HFFc6 (cell line): ENCODE results near the gene IL10. TPM values are rescaled to one million over a fixed set of nuclear protein-coding genes. Genes with fewer than 3 reads are reported as not detected.
"Not testable (repeated sequence)": the region's sequence is repeated elsewhere in the genome, so short reads cannot be mapped to it uniquely, and the experiment has no call there.

ENCODE experiments used
- DNase-seq: peaks from one replicate; pipeline ENCODE4 v3.0.0-alpha.2; 2018
- H3K27ac Mint-ChIP-seq: 2 replicates; pipeline ENCODE4 v1.8.0; 2020; ENCODE audit warnings: mild to moderate bottlenecking, mixed read lengths
- H3K27me3 Mint-ChIP-seq: 2 replicates; pipeline ENCODE4 v1.8.0; 2021; ENCODE audit warnings: mild to moderate bottlenecking, moderate library complexity, mixed read lengths; ENCODE audit not compliant: insufficient read depth
- H3K36me3 Mint-ChIP-seq: 2 replicates; pipeline ENCODE4 v1.8.0; 2021; ENCODE audit warnings: low read depth, mixed read lengths
- H3K4me1 Mint-ChIP-seq: 2 replicates; pipeline ENCODE4 v1.8.0; 2020; ENCODE audit warnings: low read depth, mixed read lengths
- H3K4me3 Mint-ChIP-seq: 2 replicates; pipeline ENCODE4 v1.8.0; 2020; ENCODE audit warnings: mild to moderate bottlenecking, moderate library complexity, mixed read lengths
- H3K9me3 Mint-ChIP-seq: 2 replicates; pipeline ENCODE4 v1.8.0; 2020; ENCODE audit warnings: mild to moderate bottlenecking, mixed read lengths
- total RNA-seq, 6 experiments: library from RNA; stranded (reverse); fragmentation: NEBNext Ultra II Directional; extraction: Animal tissue kit (Norgen Biotek cat#: 25700); gene quantifications; 2 replicates in 1 of 6; 3 replicates in 5 of 6; pipeline ENCODE4 v1.2.3, GENCODE V29; 2021
- TF ChIP-seq, protein P1 (sequence below): fragments of 200-600 bp; sonication (generic); IDR thresholded peaks from 2 replicates; pipeline ENCODE4 v1.5.0; 2021; ENCODE audit warnings: antibody characterized with exemption, mild to moderate bottlenecking

Gene IL10
- total RNA-seq, 6 experiments from 2014 or later, result not detected

DNA sequence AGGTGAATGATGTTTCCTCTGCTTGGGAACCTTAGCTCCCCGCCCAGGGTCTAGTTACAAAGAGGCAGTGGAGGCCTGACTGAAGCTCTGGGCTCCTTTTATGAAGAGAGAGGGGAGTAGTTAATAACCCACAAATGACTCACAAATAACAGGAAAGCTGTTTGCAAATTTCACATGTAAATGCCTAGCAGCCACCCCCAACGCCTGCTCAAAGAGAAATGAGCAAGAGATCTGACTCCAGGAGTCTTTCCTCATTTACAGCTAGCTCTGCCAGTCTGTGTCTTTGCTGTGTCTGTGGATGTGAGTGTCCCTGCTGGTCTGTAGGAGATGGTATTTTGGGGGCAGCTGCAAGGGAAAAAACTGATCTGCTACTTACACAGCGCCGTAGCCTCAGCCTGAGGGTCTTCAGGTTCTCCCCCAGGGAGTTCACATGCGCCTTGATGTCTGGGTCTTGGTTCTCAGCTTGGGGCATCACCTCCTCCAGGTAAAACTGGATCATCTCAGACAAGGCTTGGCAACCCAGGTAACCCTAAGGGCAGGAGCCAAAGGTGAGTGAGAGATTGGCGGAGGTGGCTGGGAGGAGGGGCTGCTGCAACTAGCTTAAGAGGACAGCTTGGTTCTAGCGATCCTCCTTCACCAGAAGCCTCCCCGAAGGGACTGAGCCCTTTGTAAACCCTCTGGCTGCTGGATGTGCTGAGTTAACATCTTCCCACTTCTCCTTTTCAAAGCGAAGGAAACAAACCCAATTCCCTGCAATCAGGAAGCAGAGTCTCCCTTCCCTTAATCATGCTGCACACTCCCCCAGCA is 1.6 kb downstream of the IL10 start, which contains the start of gene IL19:
Gene IL19 (plus strand): TSS at position 243 of the 807 bp plus-strand sequence. CDS start 65,890 bp downstream, outside the sequence.
- Mint-ChIP-seq H3K27me3 (peaks cover 42% of the 10 kb centered on the region), H3K4me3 (no peak within 1 kb of the TSS), H3K9me3 (no peaks in the 10 kb centered on the region), H3K27ac (no peak within 1 kb of the TSS), H3K36me3 (no peaks in the 10 kb centered on the region), H3K4me1 (peaks cover 26% of the 10 kb centered on the region)
- TF ChIP-seq, protein P1, sequence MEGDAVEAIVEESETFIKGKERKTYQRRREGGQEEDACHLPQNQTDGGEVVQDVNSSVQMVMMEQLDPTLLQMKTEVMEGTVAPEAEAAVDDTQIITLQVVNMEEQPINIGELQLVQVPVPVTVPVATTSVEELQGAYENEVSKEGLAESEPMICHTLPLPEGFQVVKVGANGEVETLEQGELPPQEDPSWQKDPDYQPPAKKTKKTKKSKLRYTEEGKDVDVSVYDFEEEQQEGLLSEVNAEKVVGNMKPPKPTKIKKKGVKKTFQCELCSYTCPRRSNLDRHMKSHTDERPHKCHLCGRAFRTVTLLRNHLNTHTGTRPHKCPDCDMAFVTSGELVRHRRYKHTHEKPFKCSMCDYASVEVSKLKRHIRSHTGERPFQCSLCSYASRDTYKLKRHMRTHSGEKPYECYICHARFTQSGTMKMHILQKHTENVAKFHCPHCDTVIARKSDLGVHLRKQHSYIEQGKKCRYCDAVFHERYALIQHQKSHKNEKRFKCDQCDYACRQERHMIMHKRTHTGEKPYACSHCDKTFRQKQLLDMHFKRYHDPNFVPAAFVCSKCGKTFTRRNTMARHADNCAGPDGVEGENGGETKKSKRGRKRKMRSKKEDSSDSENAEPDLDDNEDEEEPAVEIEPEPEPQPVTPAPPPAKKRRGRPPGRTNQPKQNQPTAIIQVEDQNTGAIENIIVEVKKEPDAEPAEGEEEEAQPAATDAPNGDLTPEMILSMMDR, result no peak
- DNase-seq, result no peak

- Mint-ChIP-seq H3K9me3 (no peaks in the 10 kb centered on the region), H3K36me3 (no peaks in the 10 kb centered on the region), H3K4me3 (no peak overlapping the region), H3K4me1 (peaks cover 29% of the 10 kb centered on the region), H3K27ac (no peak overlapping the region), H3K27me3 (peaks cover 38% of the 10 kb centered on the region)
- DNase-seq, result no peak
- TF ChIP-seq, protein P1, result no peak
These were observed 3.0 kb downstream of the IL10 start for GRCh38 chr1:206769304-206769731.

- H3K36me3 Mint-ChIP-seq, result no peaks in the 10 kb centered on the region
- H3K9me3 Mint-ChIP-seq, result no peaks in the 10 kb centered on the region
- TF ChIP-seq, protein P1, result no peak
- peaks cover 29% of the 10 kb centered on the region for H3K4me1 Mint-ChIP-seq
- no peak overlapping the region for H3K4me3 Mint-ChIP-seq
- no peak for DNase-seq
- H3K27me3 Mint-ChIP-seq, result peaks cover 33% of the 10 kb centered on the region
- H3K27ac Mint-ChIP-seq, result no peak overlapping the region
These were observed 3.6 kb downstream of the IL10 start for GRCh38 chr1:206768472-206769303.

- Mint-ChIP-seq H3K27me3 (peaks cover 23% of the 10 kb centered on the region), H3K27ac (peak overlapping the region; percentile 72), H3K9me3 (no peaks in the 10 kb centered on the region), H3K36me3 (no peaks in the 10 kb centered on the region), H3K4me3 (peak overlapping the region; percentile 52), H3K4me1 (peaks cover 29% of the 10 kb centered on the region)
- TF ChIP-seq, protein P1, result no peak
- peak; percentile 82 for DNase-seq
These were observed 5.9 kb downstream of the IL10 start for GRCh38 chr1:206766251-206766856.

- Mint-ChIP-seq H3K27me3 (peaks cover 18% of the 10 kb centered on the region), H3K27ac (peak overlapping the region; percentile 72)
These were observed 6.5 kb downstream of the IL10 start for GRCh38 chr1:206765771-206766170.

DNA sequence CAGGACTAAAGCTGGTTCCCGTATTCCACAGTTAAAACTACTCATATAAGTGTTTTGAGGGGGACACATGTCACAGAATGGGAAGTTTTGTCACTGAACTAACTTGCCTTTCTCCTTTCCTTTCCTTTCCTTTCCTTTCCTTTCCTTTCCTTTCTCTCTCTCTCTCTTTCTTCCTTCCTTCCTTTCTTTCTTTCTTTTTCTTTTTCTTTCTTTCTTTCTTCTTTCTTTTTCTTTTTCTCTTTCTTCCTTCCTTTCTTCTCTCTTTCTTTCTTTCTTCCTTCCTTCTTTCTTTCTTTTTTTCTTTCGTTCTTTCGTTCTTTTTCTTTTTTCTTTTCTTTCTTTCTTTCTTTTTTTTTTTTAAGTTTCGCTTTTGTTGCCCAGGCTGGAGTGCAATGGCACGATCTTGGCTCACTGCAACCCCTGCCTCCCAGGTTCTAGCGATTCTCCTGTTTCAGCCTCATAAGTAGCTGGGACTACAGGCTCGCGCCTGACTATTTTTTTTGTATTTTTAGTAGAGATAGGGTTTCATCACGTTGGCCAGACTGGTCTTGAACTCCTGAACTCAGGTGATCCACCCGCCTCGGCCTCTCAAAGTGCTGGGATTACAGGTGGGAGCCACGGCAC is 9.4 kb downstream of the IL10 start:
- H3K36me3 Mint-ChIP-seq, DNase-seq, H3K4me3 Mint-ChIP-seq, H3K27me3 Mint-ChIP-seq, H3K9me3 Mint-ChIP-seq, H3K27ac Mint-ChIP-seq: not testable (repeated sequence)
- H3K4me1 Mint-ChIP-seq, result peaks cover 20% of the 10 kb centered on the region

More at GRCh38 chr1:206765771-206766170, 6.5 kb downstream of the IL10 start:
- H3K4me3 Mint-ChIP-seq, H3K9me3 Mint-ChIP-seq, DNase-seq, H3K36me3 Mint-ChIP-seq: not testable (repeated sequence)
- H3K4me1 Mint-ChIP-seq, result peaks cover 27% of the 10 kb centered on the region
